Embryonic facial prominence (tissue), 1 donor: ENCODE measurements around the gene PATE1.

Source experiments
- DNase-seq: peaks from one replicate; pipeline ENCODE4 v3.0.0-alpha.2; 2016; ENCODE audit errors: extremely low spot score

PATE1 gene

DNA sequence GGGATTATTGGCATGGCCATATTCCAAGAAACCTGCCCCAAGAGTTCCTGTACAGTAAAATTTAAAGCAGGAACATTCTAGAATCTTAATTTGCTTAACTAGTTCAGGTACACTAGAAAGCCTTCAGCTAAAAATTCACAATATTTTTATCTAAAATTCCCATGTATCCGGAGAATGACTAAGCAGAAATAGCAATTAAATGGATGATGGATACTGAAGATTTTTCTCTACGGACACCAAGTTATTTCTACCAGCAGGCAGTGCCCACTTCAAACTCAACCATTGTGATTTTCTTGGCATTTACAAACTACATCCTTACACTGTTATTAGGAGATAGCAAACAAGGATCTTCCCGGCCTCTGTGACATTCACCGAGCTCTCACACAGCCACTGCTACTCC, 44.7 kb downstream of the PATE1 start:
- DNase-seq = no peak

DNA sequence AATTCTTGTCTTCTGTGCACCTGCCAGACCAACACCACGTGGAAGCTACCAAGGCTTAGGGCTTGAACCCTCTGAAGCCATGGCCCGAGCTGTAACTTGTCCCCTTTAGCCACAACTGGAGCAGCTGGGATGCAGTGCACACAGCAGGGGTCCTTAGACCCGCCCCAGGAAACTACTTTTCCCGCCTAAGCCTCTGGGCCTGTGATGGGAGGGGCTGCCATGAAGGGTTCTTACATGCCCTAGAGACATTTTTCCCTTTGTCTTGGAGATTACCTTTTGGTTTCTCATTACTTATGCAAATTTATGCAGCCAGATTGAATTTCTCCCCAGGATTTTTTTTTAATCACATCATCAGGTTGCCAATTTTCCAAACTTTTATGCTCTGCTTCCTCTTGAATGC, 51.6 kb downstream of the PATE1 start:
- no peak for DNase-seq
